ENCODE data around the gene NAE1.

Gene NAE1

GRCh38 chr16:66830422-66831404 lies at the start of gene NAE1:
Gene NAE1 (minus strand): TSS chr16:66830976. CDS start chr16:66830899, 77 bp downstream.
- TF ChIP-seq MAX (IDR thresholded peaks at IDR 0.05; ENCODE audit: low read depth, low read length) (peak; percentile 75), MYC (IDR thresholded peaks at IDR 0.05; ENCODE audit: low read depth, low read length) (peak; percentile 84), CTCF (IDR thresholded peaks at IDR 0.05; ENCODE audit: low read depth, low read length) (peak; percentile 94), POLR2A (IDR thresholded peaks at IDR 0.05; ENCODE audit: extremely low read depth, insufficient read length) (peak; percentile 96)
- peak within 1 kb of the TSS; percentile 91 for H3K4me3 ChIP-seq (ENCODE audit: low read depth, low read length)
- peak; percentile 94 for DNase-seq (ENCODE audit: low read depth)

- DNase-seq (ENCODE audit: low read depth): peak; percentile 91
- TF ChIP-seq MAX (IDR thresholded peaks at IDR 0.05; ENCODE audit: low read depth, low read length) (0 out of 2 replicates have a peak, but pooled peaks have one; percentile 17), POLR2A (IDR thresholded peaks at IDR 0.05; ENCODE audit: extremely low read depth, insufficient read length) (no peak)
- H3K4me3 ChIP-seq (ENCODE audit: low read depth, low read length): no peak overlapping the region
Measured at GRCh38 chr16:66878067-66878466, 47.3 kb upstream of the NAE1 start.

GRCh38 chr16:66874079-66874775 lies 43.5 kb upstream of the NAE1 start:
- DNase-seq (ENCODE audit: low read depth): peak; percentile 55
- TF ChIP-seq CTCF (IDR thresholded peaks at IDR 0.05; ENCODE audit: low read depth, low read length): no peak
- no peak for TF ChIP-seq POLR2A (IDR thresholded peaks at IDR 0.05; ENCODE audit: extremely low read depth, insufficient read length)
- no peak for TF ChIP-seq MAX (IDR thresholded peaks at IDR 0.05; ENCODE audit: low read depth, low read length)
- TF ChIP-seq MYC (IDR thresholded peaks at IDR 0.05; ENCODE audit: low read depth, low read length): no peak
- H3K4me3 ChIP-seq (ENCODE audit: low read depth, low read length): no peak overlapping the region

GRCh38 chr16:66873685-66874055 lies 42.9 kb upstream of the NAE1 start:
- TF ChIP-seq POLR2A (IDR thresholded peaks at IDR 0.05; ENCODE audit: extremely low read depth, insufficient read length) (no peak), CTCF (IDR thresholded peaks at IDR 0.05; ENCODE audit: low read depth, low read length) (no peak), MYC (IDR thresholded peaks at IDR 0.05; ENCODE audit: low read depth, low read length) (no peak), MAX (IDR thresholded peaks at IDR 0.05; ENCODE audit: low read depth, low read length) (no peak)
- DNase-seq (ENCODE audit: low read depth): no peak
- H3K4me3 ChIP-seq (ENCODE audit: low read depth, low read length): no peak overlapping the region

- TF ChIP-seq CTCF (IDR thresholded peaks at IDR 0.05; ENCODE audit: low read depth, low read length) (peak; percentile 90), MYC (IDR thresholded peaks at IDR 0.05; ENCODE audit: low read depth, low read length) (peak; percentile 94), MAX (IDR thresholded peaks at IDR 0.05; ENCODE audit: low read depth, low read length) (peak; percentile 84; the same call in 1 of the 2 replicates), POLR2A (IDR thresholded peaks at IDR 0.05; ENCODE audit: extremely low read depth, insufficient read length) (peak; percentile 44)
- peak overlapping the region; percentile 63 for H3K4me3 ChIP-seq (ENCODE audit: low read depth, low read length)
- peak; percentile 100 for DNase-seq (ENCODE audit: low read depth)
Measured at GRCh38 chr16:66872943-66873684, 42.3 kb upstream of the NAE1 start.

Data from NB4 (cell line).